Breast epithelium (tissue), 3 donors: ENCODE measurements around the gene CYP26C1.

Source experiments
- POLR2A ChIP-seq: fragments of 450-650 bp; IDR thresholded peaks from one replicate; pipeline ENCODE4 v1.6.1; 2016; ENCODE audit warnings: antibody characterized with exemption, mild to moderate bottlenecking, moderate library complexity
- POLR2AphosphoS5 ChIP-seq, 3 donors: sonication (generic); formaldehyde crosslinking; IDR thresholded peaks; one replicate each; pipeline ENCODE4 v1.6.1; 2017; ENCODE audit warnings: antibody characterized with exemption in 3 of 3
- TF ChIP-seq, protein P1 (sequence below), 3 donors: fragments of 450-650 bp; IDR thresholded peaks; one replicate each; pipeline ENCODE4 v1.5.1; 2016 to 2017; ENCODE audit warnings: antibody characterized with exemption in 3 of 3, mild to moderate bottlenecking in 3 of 3, moderate library complexity in 3 of 3

- TF ChIP-seq, protein P1, sequence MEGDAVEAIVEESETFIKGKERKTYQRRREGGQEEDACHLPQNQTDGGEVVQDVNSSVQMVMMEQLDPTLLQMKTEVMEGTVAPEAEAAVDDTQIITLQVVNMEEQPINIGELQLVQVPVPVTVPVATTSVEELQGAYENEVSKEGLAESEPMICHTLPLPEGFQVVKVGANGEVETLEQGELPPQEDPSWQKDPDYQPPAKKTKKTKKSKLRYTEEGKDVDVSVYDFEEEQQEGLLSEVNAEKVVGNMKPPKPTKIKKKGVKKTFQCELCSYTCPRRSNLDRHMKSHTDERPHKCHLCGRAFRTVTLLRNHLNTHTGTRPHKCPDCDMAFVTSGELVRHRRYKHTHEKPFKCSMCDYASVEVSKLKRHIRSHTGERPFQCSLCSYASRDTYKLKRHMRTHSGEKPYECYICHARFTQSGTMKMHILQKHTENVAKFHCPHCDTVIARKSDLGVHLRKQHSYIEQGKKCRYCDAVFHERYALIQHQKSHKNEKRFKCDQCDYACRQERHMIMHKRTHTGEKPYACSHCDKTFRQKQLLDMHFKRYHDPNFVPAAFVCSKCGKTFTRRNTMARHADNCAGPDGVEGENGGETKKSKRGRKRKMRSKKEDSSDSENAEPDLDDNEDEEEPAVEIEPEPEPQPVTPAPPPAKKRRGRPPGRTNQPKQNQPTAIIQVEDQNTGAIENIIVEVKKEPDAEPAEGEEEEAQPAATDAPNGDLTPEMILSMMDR (IDR thresholded peaks at IDR 0.05): no peak
- TF ChIP-seq POLR2A (no peak), POLR2AphosphoS5 (IDR thresholded peaks at IDR 0.05) (no peak)
These were observed 26.2 kb upstream of the CYP26C1 start for GRCh38 chr10:93034426-93034825.
